Measurements from ENCODE around the gene TPK1. TPM values are rescaled to one million over a fixed set of nuclear protein-coding genes. Genes with fewer than 3 reads are reported as not detected.
"Not testable (repeated sequence)": the region's sequence is repeated elsewhere in the genome, so short reads cannot be mapped to it uniquely, and the experiment has no call there.

Gene TPK1
- total and polyA plus RNA-seq, 4 donors = 5.3 to 16.8 (median 15.9) TPM

- 89 to 94% methylated on average over 5 of the region's 5 CpGs for WGBS, 2 donors
- ATAC-seq (ENCODE audit: insufficient read depth, low FRiP score) (no peak), DNase-seq (no peak)
- Histone ChIP-seq H3K4me3 (no peak overlapping the region), H3K27ac (ENCODE audit: low read depth in 1 of 2, low read length in 1 of 2) (no peak overlapping the region), H3K9me3 (ENCODE audit: control insufficient read depth in 4 of 4, insufficient read depth in 3 of 4, low read length in 3 of 4) (no peaks in the 10 kb centered on the region), H3K27me3 (ENCODE audit: control insufficient read depth in 3 of 3, insufficient read depth in 3 of 3, low read length in 2 of 3) (no peaks in the 10 kb centered on the region), H3K9ac (ENCODE audit: insufficient read depth in 1 of 2, low read length in 2 of 2) (no peak overlapping the region), H3K36me3 (ENCODE audit: control insufficient read depth in 4 of 4, insufficient read depth in 4 of 4, low read length in 4 of 4) (peaks cover 0 to 5% (median 0%) of the 10 kb centered on the region in 4 donors), H3K4me1 (ENCODE audit: control insufficient read depth in 5 of 5, insufficient read depth in 5 of 5, low read length in 5 of 5) (no peaks in the 10 kb centered on the region)
- no peak for TF ChIP-seq CTCF (IDR thresholded peaks at IDR 0.05; ENCODE audit: control extremely low read depth, extremely low read depth)
Measured at GRCh38 chr7:144805627-144806239, 30.1 kb downstream of the TPK1 start.

GRCh38 chr7:144800678-144801436 lies 35.0 kb downstream of the TPK1 start:
- WGBS, 2 donors = 78 to 87% methylated on average over 4 of the region's 4 CpGs
- ATAC-seq (ENCODE audit: insufficient read depth, low FRiP score); H3K27ac ChIP-seq (ENCODE audit: low read depth in 1 of 2, low read length in 1 of 2); H3K4me1 ChIP-seq (ENCODE audit: control insufficient read depth in 5 of 5, insufficient read depth in 5 of 5, low read length in 5 of 5); H3K27me3 ChIP-seq (ENCODE audit: control insufficient read depth in 3 of 3, insufficient read depth in 3 of 3, low read length in 2 of 3); H3K9me3 ChIP-seq (ENCODE audit: control insufficient read depth in 4 of 4, insufficient read depth in 3 of 4, low read length in 3 of 4); DNase-seq; H3K9ac ChIP-seq (ENCODE audit: insufficient read depth in 1 of 2, low read length in 2 of 2); H3K4me3 ChIP-seq; H3K36me3 ChIP-seq (ENCODE audit: control insufficient read depth in 4 of 4, insufficient read depth in 4 of 4, low read length in 4 of 4): not testable (repeated sequence)

DNA sequence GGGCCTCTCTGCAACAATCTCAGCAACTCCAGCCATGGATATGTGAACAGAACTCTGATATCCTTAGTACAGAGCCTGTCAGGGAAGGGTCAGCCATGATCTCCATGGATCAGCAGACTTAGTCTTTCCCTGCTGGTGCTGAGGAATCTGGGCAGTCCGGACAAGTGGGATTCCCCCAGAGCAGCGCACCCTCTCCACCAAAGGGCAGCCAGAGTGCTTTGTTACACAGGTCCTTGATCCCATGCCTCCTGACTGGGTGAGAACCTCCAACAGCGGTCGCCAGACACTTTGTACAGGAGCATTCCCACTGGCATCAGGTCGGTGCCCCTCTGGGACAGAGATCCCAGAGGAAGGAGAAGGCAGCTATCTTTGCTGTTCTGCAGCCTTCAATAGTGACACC lies 38.9 kb downstream of the TPK1 start:
- WGBS, 2 donors = 94 to 95% methylated on average over 5 of the region's 5 CpGs
- no peak for ATAC-seq (ENCODE audit: insufficient read depth, low FRiP score)
- Histone ChIP-seq H3K27me3 (ENCODE audit: control insufficient read depth in 3 of 3, insufficient read depth in 3 of 3, low read length in 2 of 3) (no peaks in the 10 kb centered on the region), H3K4me1 (ENCODE audit: control insufficient read depth in 5 of 5, insufficient read depth in 5 of 5, low read length in 5 of 5) (no peaks in the 10 kb centered on the region), H3K9me3 (ENCODE audit: control insufficient read depth in 4 of 4, insufficient read depth in 3 of 4, low read length in 3 of 4) (peaks cover 0 to 4% (median 0%) of the 10 kb centered on the region in 4 donors), H3K4me3 (no peak overlapping the region), H3K36me3 (ENCODE audit: control insufficient read depth in 4 of 4, insufficient read depth in 4 of 4, low read length in 4 of 4) (no peaks in the 10 kb centered on the region), H3K9ac (ENCODE audit: insufficient read depth in 1 of 2, low read length in 2 of 2) (no peak overlapping the region), H3K27ac (ENCODE audit: low read depth in 1 of 2, low read length in 1 of 2) (no peak overlapping the region)
- DNase-seq = no peak
- no peak for TF ChIP-seq CTCF (IDR thresholded peaks at IDR 0.05; ENCODE audit: control extremely low read depth, extremely low read depth)

GRCh38 chr7:144792050-144792449 lies 43.8 kb downstream of the TPK1 start:
- Histone ChIP-seq H3K9me3 (ENCODE audit: control insufficient read depth in 4 of 4, insufficient read depth in 3 of 4, low read length in 3 of 4) (peaks cover 0 to 6% (median 0%) of the 10 kb centered on the region in 4 donors), H3K4me1 (ENCODE audit: control insufficient read depth in 5 of 5, insufficient read depth in 5 of 5, low read length in 5 of 5) (no peaks in the 10 kb centered on the region), H3K9ac (ENCODE audit: insufficient read depth in 1 of 2, low read length in 2 of 2) (no peak overlapping the region), H3K27ac (ENCODE audit: low read depth in 1 of 2, low read length in 1 of 2) (no peak overlapping the region), H3K27me3 (ENCODE audit: control insufficient read depth in 3 of 3, insufficient read depth in 3 of 3, low read length in 2 of 3) (no peaks in the 10 kb centered on the region), H3K36me3 (ENCODE audit: control insufficient read depth in 4 of 4, insufficient read depth in 4 of 4, low read length in 4 of 4) (no peaks in the 10 kb centered on the region), H3K4me3 (no peak overlapping the region)
- 73 to 97% methylated on average over 3 of the region's 3 CpGs for WGBS, 2 donors
- TF ChIP-seq CTCF (IDR thresholded peaks at IDR 0.05; ENCODE audit: control extremely low read depth, extremely low read depth) = no peak
- DNase-seq (no peak), ATAC-seq (ENCODE audit: insufficient read depth, low FRiP score) (no peak)

Data from lung (tissue), 12 donors.